Suprapubic skin (tissue), 4 donors: ENCODE measurements around the gene COQ10B.

Experiments used
- EP300 ChIP-seq: sonication (generic); formaldehyde crosslinking; IDR thresholded peaks from one replicate; pipeline ENCODE4 v1.6.1; 2017; ENCODE audit warnings: antibody characterized with exemption
- POLR2A ChIP-seq, 2 donors: fragments of 450-650 bp; IDR thresholded peaks; one replicate each; pipeline ENCODE4 v1.6.1; 2017; ENCODE audit warnings: antibody characterized with exemption in 2 of 2, mild to moderate bottlenecking in 2 of 2, moderate library complexity in 2 of 2
- POLR2AphosphoS5 ChIP-seq, 3 donors: sonication (generic); formaldehyde crosslinking; IDR thresholded peaks; one replicate each; pipeline ENCODE4 v1.6.1; 2017; ENCODE audit warnings: antibody characterized with exemption in 3 of 3
- TF ChIP-seq, protein P1 (sequence below), 2 donors: fragments of 200-600 bp in 1 of 2; fragments of 450-650 bp in 1 of 2; sonication (generic) in 1 of 2; IDR thresholded peaks; one replicate each; pipeline ENCODE4 v1.5.1; 2016 to 2019; ENCODE audit warnings: antibody characterized with exemption in 2 of 2, mild to moderate bottlenecking in 1 of 2, moderate library complexity in 1 of 2

DNA sequence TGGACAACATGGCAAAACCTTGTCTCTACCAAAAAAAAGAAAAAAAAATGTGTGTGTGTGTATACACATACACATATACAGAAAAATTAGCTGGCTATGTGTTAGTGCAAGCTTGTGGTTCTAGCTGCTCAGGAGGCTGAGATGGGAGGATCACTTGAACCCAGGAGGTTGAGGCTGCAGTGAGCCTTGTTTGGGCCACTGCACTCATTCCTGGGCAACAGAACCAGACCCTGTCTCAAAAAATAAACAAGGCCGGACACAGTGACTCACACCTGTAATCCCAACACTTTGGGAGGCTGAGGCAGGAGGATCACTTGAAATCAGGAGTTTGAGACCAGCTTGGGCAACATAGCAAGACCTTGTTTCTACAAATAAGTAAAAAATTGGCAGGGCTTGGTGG, 2.1 kb downstream of the COQ10B start:
- no peak for TF ChIP-seq POLR2A (IDR thresholded peaks at IDR 0.05)
- TF ChIP-seq, protein P1, sequence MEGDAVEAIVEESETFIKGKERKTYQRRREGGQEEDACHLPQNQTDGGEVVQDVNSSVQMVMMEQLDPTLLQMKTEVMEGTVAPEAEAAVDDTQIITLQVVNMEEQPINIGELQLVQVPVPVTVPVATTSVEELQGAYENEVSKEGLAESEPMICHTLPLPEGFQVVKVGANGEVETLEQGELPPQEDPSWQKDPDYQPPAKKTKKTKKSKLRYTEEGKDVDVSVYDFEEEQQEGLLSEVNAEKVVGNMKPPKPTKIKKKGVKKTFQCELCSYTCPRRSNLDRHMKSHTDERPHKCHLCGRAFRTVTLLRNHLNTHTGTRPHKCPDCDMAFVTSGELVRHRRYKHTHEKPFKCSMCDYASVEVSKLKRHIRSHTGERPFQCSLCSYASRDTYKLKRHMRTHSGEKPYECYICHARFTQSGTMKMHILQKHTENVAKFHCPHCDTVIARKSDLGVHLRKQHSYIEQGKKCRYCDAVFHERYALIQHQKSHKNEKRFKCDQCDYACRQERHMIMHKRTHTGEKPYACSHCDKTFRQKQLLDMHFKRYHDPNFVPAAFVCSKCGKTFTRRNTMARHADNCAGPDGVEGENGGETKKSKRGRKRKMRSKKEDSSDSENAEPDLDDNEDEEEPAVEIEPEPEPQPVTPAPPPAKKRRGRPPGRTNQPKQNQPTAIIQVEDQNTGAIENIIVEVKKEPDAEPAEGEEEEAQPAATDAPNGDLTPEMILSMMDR (IDR thresholded peaks at IDR 0.05) = no peak
- no peak for TF ChIP-seq EP300
- TF ChIP-seq POLR2AphosphoS5 (IDR thresholded peaks at IDR 0.05) = no peak
